Fibroblast of mammary gland (primary cell): ENCODE data around the gene VGF.

Experiments used
- DNase-seq: peaks from one replicate; pipeline ENCODE4 v3.0.0-alpha.2; 2010; ENCODE audit warnings: low read depth
- H3K4me3 ChIP-seq: 2 replicates; pipeline ENCODE4 v1.5.1; 2011; ENCODE audit warnings: low read depth, mild to moderate bottlenecking, low read length, moderate library complexity; ENCODE audit not compliant: control insufficient read depth
- TF ChIP-seq, protein P1 (sequence below): conservative IDR thresholded peaks from 2 replicates; pipeline ENCODE4 v1.5.1; 2011; ENCODE audit warnings: low read depth, low read length, inconsistent platforms; ENCODE audit not compliant: control insufficient read depth, insufficient read depth

The VGF gene

DNA sequence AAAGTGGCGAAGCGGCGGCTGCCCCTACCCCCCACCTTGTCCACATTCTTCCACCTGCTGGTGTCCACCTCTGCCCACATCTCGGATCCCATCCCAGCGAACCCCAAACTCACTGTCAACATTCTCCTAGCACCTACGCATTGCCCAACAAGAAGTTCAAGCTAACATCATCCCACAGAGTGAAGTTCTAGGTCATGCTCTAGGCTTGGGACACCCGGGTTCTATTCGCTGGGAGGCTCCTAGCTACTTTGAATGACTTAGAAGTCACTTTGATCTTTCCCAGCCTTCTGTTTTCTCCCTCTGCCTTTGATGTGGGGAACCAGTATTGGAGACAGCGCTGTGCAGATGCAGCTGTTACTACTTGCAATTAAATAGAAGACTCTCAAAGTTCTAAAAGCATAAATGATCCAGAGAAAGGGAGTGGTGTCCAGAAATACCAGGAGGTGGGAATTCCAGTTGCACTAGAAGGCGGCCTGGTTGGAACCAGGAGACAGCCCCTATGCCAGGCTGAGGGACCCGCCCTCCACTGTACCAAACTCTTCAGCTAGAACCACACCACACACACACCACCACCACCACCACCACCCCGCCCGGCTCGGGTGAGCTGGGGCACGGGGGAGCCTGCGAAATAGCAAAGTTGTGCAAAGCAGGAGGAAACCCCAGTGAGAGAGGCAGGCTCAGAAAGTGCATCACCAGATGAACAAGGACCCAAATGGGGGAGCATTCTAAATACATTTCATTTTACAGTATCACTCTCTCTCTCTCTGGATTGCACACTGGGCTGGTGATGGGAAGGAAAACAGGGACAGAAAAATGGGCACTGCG, 5.5 kb upstream of the VGF start:
- no peak for DNase-seq
- H3K4me3 ChIP-seq = no peak overlapping the region
- TF ChIP-seq, protein P1, sequence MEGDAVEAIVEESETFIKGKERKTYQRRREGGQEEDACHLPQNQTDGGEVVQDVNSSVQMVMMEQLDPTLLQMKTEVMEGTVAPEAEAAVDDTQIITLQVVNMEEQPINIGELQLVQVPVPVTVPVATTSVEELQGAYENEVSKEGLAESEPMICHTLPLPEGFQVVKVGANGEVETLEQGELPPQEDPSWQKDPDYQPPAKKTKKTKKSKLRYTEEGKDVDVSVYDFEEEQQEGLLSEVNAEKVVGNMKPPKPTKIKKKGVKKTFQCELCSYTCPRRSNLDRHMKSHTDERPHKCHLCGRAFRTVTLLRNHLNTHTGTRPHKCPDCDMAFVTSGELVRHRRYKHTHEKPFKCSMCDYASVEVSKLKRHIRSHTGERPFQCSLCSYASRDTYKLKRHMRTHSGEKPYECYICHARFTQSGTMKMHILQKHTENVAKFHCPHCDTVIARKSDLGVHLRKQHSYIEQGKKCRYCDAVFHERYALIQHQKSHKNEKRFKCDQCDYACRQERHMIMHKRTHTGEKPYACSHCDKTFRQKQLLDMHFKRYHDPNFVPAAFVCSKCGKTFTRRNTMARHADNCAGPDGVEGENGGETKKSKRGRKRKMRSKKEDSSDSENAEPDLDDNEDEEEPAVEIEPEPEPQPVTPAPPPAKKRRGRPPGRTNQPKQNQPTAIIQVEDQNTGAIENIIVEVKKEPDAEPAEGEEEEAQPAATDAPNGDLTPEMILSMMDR = no peak

GRCh38 chr7:101169838-101170551, 4.6 kb upstream of the VGF start:
- TF ChIP-seq, protein P1 = peak; percentile 80
- H3K4me3 ChIP-seq = peak overlapping the region; percentile 6
- DNase-seq = peak; percentile 57

- TF ChIP-seq, protein P1 = no peak
- no peak for DNase-seq
- H3K4me3 ChIP-seq = peak overlapping the region; percentile 6
Observed at GRCh38 chr7:101169110-101169837, 3.9 kb upstream of the VGF start.

GRCh38 chr7:101168412-101169049, 3.2 kb upstream of the VGF start:
- TF ChIP-seq, protein P1 = no peak
- H3K4me3 ChIP-seq = no peak overlapping the region
- DNase-seq = no peak

- DNase-seq = no peak
- TF ChIP-seq, protein P1 = no peak
- no peak overlapping the region for H3K4me3 ChIP-seq
Observed at GRCh38 chr7:101167645-101168411, 2.5 kb upstream of the VGF start.

DNA sequence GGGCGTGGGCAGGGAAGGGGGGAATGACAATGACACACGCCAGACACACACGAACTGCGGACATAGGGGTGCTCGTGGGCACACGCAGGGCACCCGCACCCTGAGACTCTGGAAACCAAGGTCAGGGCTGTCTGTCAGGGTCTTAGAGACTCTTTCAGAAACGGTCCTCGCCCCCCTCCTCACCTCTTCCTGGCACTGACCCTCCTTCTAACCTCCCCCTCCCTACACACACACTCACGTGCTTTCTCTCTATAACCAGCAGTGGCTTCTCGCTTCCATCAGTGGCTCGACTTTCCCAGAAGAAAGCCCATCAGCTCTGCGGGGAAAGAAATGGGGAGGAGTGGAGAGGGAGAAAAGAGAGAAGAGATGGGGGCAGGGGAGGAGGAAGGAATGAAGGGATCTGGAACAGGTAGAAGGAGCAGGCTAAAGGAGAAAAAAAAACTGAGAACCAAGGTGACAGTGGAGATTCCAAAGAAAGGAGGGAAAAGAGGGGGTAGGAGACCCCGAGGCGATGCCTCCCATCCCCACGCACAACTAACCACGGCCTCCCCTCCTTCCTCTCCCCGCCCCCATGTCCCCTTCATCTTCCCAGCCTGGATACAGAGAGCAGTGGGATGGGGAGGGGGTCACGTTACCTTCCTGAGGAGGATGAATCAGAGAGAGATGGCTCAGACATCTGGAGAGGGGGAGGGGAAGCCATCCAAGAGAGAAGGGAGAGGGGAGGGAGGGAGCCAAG, 1.7 kb upstream of the VGF start:
- H3K4me3 ChIP-seq = no peak overlapping the region
- peak; percentile 53 for DNase-seq
- TF ChIP-seq, protein P1 = no peak
